SIG-M5 (cell line): ENCODE results near the gene ANKS1A.
A peak's percentile ranks its signal among the peaks of the same experiment; 100 is the strongest.

Experiments used
- DNase-seq: peaks from one replicate; lab custom pipeline; 2025; lab: John Stamatoyannopoulos, UW

ANKS1A gene

GRCh38 chr6:35042031-35042815, 153.2 kb downstream of the ANKS1A start:
- DNase-seq: no peak

DNA sequence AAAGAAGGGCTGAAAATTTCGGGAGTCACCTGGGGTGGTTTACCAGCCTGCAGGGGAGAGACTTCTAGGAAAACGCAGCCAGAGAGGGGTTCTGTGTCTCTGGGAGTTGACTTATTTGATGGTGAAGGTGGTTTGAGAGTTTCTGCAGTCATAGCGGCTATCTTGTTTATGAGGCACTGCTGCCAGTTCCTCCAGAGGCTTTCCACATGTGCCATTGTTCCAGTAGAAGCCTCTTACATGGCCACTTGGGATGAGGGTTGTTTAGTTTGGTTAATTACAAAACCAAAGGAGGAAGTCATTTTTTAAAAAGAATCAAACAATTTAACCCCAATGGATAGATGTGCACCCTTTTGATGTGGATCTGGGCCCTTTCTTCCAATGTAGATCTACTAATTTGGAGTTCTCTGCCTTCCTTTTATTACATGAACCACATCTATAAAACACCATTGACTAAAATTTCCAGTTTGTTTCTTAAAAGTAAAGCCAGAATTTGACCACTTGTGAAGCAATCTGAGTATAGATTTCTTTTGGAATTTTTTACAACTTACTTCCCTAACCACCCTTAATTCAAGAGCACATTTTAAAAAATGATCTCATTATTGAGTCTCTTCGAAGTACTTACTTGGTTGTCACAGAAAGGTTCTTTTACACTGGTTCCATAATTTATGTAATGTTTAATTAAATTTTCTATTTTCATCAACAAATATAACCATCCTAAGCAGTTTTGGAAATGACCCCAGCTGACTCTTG, 154.5 kb downstream of the ANKS1A start:
- DNase-seq: no peak

DNA sequence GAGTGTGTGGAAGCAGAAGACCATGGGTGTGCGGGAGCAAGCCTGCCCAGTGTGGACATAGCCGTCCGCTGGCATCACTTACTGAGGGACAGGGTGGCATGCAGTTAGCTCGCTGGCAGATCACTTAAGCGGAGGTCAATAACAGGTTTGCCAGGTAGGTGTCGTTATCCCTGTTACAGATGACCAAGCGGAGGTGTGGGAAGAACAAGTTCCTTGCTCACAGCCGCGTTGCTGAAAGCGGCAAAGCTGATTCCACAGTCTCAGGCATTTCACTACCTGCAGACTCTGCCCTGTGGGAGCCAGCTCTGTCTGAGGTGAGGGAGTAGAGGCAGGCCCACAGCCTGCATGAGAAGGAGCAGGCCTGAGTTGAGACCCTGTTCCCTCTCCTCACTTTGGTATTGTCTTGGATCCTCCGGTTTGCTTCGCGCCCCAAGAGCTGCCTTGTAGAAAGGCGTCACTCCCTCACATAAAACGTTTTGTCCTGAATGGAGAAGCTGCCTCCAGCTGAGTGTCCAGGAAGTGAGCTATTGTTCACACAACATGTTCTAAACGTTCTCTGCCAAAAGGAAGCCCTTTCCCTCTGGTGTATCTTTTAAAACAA, 155.2 kb downstream of the ANKS1A start:
- no peak for DNase-seq

DNA sequence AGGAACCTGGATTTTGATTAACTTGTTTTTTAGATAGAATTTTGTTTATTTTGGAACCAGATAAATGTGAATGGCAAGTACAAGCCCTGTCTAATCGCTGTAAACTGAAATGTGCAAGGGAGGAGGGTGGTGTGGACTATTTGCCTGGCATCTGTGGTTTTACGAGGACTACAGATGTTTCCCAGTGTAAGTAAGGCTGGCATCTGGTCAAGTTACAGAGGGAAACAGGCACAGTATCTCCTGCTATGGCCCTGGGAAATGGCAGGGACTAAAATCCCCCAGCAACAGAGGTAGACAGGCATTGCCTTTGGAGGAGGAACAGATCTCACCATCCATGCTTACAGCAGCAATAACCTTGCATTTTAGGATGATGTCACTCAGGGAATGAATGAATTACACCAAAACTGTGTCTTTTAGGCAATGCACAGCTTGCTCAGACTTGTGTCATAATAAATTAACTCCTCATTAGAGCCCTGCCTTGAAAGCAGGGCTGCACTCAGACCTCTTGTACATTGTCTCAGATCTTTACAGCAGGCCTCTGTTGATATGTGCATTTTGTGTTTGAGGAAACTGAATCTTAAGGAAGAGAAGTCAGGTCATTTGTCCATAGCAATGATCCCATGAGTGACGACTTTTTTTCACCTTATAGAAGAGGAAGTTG, 155.8 kb downstream of the ANKS1A start:
- DNase-seq: no peak

DNA sequence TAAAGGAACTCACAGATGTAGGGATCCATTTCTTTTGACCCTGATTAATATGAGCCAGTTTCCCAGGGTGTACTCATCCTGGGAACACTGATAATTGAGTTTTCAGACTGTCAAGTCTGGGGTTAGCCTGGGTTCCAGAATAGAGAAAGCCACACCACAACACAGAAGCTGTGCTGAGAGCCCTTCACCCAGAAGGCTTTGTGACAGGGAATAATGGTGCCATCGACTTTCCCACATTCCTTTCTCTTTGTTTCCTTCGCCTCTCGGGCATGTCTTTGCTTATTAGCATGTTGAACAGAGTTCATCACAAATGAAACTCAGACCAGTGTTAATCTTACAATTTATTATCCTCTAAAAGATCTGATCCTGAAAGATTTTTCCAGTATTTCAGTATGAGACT, 157.0 kb downstream of the ANKS1A start:
- DNase-seq: no peak

DNA sequence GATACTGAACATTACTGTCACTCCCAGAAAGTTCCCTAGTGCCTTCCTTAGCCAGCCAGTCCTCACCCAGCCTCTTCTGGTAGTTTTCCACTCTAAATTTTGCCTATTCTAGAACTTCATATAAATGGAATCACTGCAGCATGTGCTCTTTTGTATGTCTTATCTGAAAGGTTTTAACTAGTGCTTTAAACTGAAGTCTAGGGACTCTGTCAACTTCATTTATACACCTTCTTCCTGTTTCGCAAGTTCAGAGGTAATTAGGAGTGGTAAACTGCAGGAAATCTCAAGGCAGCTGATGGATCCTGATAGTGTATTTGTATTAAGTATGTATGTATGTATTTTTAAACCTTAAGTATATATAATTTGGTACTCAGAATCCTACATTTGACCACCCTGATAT, 157.8 kb downstream of the ANKS1A start:
- no peak for DNase-seq

GRCh38 chr6:35047265-35048011, 158.4 kb downstream of the ANKS1A start:
- peak; percentile 29 for DNase-seq

DNA sequence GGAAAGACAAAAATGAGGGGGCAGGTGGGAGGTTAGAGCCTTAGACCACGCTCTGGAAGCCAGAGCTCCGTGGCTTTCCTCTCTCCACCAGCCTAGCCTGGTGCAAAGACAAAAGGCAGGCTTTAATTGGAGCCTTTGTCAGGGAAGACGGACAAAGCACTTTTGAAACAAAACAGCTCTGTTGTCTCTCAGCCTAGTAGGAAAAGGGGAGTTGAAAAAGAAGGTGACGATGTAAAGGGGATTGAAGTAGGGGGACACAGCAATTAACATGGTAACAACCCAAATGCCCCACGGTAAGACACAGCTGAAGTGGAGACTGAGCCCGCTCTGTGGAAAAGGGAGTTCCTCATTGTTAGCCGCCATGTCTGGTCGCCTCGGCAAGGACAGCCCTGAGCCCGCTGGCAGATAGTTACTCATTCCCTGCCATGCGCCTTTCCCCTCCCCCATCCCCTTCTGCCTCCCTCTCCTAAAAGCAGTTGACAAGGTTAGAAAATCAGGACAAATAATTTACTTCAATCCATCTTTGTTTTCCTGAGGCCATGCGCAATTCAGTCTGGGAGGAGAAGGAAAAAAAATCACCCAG, 159.1 kb downstream of the ANKS1A start:
- no peak for DNase-seq

GRCh38 chr6:35048631-35049083, 159.6 kb downstream of the ANKS1A start:
- DNase-seq: no peak

DNA sequence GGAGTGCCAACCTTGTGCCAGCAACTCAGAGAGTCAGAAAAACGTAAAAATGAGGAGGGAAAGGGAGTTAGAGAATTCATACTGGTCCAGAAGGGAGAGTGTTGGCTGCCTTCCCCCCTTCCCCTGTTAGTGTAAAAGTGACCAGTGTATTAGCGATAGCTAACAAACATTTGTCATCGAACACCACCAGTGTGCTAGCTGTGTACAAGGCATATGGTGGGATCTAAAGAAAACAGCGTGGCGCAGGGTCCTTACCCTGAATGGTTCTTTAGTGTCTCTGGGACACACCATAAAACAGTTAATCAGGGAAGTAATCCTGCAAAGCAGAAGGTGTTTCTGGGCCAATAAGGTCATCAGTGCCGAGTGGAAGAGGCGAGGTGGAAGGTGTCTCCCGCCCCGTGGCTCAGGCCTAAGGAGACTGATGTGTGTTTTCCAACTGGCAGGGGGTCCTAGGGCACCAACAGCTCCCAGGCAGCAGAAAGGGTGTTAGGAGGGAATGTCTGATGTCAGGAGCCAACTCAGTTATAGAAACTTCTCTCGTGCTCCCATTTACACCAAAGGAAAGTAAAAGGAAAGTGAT, 160.2 kb downstream of the ANKS1A start:
- no peak for DNase-seq

GRCh38 chr6:35049900-35050756, 161.1 kb downstream of the ANKS1A start:
- DNase-seq: no peak

DNA sequence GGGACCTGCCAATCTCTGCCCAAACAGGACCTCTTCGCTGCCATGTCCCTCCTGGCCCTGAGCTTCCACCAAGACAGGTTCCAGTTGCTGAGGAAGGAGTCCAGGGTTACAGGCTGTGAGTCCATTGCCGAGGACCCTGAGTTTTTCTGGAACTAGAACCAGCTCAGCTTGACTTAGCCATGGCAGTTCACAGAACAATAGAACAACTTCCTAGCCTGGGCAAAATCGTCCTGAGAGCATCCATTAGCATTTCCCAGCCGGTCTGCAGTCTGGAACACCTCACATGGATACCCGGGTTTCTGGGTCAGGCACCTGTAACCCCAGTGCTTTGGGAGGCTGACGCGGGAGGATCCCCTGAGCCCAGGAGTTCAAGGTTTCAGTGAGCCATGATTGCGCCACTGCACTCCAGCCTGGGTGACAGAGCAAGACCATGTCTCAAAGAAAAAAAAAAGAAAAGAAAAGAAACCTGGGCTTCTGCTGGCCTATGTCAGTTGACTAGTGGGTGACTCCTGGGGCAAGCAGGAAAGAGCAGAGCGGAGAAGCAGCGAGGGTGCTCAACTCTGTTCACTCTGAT, 161.8 kb downstream of the ANKS1A start:
- no peak for DNase-seq

DNA sequence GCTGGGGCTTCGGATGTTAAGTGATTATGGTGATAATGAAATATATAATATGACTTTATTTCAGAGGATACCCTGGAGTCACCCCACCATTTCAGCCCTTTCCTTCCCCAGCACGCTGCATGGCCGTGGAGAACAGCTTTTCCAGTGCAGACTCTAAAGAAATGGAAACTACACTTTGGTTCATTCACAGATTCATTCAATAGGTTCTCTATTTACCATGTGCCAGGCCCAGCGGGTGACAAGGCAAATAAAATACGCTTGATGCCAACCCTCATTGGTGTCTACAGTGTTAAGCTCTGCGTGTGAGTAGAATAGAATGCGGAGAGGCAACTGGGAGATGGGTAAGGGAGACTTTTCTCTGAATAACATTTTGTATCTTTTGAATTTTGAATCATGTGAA, 162.3 kb downstream of the ANKS1A start:
- DNase-seq: no peak

DNA sequence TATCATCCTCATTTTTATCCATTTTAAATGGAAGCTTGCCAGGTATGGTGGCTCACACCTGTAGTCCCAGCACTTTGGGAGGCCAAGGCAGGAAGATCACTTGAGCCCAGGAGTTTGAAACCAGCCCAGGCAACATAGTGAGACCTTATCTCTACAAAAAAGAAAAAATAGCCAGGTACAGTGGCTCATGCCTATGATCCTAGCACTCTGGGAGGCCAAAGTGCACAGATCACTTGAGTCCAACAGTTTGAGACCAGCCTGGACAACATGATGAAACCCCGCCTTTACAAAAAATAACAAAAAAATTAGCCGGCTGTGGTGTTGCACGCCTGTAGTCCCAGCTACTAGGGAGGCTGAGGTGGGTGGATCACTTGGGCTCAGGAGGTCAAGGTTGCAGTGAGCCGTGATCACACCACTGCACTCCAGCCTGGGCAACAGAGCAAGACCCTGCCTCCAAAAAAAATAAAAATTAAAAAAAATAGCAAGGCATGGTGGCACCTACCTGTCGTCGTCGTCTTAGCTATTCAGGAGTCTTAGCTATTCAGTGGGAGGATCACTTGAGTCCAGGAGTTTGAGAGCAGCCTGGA, 163.0 kb downstream of the ANKS1A start:
- DNase-seq: no peak

DNA sequence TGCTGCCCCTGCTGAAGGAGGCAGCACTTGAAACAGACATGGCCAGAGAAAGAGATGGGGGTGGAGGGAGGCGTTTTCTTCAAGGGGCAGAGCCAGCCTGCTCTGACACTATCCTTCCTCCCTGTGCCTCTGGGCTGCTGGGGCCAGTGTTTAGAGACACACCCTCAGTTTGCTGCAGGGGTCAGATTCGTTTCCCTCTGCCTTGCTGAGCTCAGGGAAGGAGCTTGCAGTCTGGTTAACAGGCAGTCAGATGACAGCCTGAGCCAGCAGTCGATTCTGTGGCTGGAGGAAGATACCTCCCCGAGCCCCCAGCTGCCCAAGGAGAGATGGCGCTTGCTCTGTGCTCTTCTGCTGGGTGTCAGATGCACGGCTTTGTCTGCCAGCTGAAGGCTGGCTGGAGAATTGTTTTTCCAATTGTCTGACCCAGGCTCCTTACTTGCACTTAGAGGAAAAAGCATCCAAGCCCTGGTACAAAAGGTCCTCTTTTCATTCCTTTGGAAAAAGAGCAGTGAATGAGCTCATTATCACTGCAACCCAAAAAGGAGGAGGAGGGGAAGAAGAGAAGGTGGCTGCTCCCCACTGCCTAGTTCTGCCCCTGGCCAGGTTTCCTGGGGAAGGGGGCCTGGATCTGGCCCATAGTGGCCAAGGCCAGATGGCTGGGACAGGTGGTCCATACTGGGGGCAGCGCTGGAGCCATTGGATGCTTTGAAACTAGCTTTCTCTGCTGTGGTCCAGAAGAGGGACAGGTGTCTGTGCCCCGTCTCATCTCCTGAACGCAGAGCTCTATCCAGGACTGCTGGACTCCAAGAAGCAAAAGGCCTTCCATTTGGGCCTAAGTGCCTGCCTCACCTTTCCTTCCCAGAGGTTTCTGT, 163.9 kb downstream of the ANKS1A start:
- no peak for DNase-seq

GRCh38 chr6:35053701-35054100, 164.6 kb downstream of the ANKS1A start:
- DNase-seq: no peak

GRCh38 chr6:35054106-35054742, 165.2 kb downstream of the ANKS1A start:
- no peak for DNase-seq

- no peak for DNase-seq
Measured at GRCh38 chr6:35054743-35055130, 165.7 kb downstream of the ANKS1A start.
